ENCODE data around the gene DCC. TPM values are rescaled to one million over a fixed set of nuclear protein-coding genes. Genes with fewer than 3 reads are reported as not detected.

Gene DCC
- total RNA-seq, 2 experiments from 2014 or later, result not detected

DNA sequence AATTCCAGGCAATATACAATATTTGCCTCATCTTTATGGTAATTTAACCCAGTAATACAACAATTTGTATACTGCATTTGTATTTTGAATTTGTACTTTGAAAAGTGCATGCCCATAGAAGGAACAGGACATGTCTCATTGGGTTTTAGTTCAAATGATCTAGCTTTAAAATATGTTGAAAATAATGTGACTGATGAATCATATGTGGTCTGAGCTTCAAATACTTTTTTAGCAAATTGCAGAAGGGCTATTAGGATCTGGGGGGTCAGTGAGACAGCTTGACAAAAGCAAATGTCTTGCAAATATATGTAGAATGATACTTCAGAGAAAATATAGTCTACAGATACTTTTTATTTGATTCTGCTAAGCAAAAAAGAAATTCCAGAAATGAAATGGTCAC is 248.9 kb downstream of the DCC start:
- H3K36me3 Mint-ChIP-seq (ENCODE audit: low read depth), result no peaks in the 10 kb centered on the region
- no peak overlapping the region for H3K4me3 ChIP-seq (ENCODE audit: low read length)
- H3K36me3 ChIP-seq (ENCODE audit: insufficient read depth, low read length), result no peaks in the 10 kb centered on the region
- H3K27ac Mint-ChIP-seq, result no peak overlapping the region
- peaks cover 0 to 3% of the 10 kb centered on the region in 2 experiments for H3K9me3 ChIP-seq (ENCODE audit: control insufficient read depth in 1 of 2, insufficient read depth in 1 of 2, low read length in 2 of 2)
- H3K4me1 ChIP-seq (ENCODE audit: insufficient read depth, low read length), result no peaks in the 10 kb centered on the region
- ATAC-seq (ENCODE audit: poor library complexity), result no peak
- no peaks in the 10 kb centered on the region for H3K27me3 ChIP-seq (ENCODE audit: control insufficient read depth in 1 of 2, insufficient read depth in 2 of 2, low read length in 2 of 2)
- peaks cover 5% of the 10 kb centered on the region for H3K9me3 Mint-ChIP-seq
- POLR2A ChIA-PET, result no interaction called here
- H3K4me1 Mint-ChIP-seq (ENCODE audit: low read depth), result no peaks in the 10 kb centered on the region
- intact Hi-C loops (cut with DNase I, micrococcal nuclease), result no loop called here
- H3K27ac ChIP-seq (ENCODE audit: low read depth in 1 of 2, low read length in 2 of 2), result no peak overlapping the region
- no peak for DNase-seq
- TF ChIP-seq CTCF (IDR thresholded peaks at IDR 0.05), result no peak
- H3K27me3 Mint-ChIP-seq, result no peaks in the 10 kb centered on the region
- no peak overlapping the region for H3K4me3 Mint-ChIP-seq
- CTCF ChIA-PET, result no interaction called here

DNA sequence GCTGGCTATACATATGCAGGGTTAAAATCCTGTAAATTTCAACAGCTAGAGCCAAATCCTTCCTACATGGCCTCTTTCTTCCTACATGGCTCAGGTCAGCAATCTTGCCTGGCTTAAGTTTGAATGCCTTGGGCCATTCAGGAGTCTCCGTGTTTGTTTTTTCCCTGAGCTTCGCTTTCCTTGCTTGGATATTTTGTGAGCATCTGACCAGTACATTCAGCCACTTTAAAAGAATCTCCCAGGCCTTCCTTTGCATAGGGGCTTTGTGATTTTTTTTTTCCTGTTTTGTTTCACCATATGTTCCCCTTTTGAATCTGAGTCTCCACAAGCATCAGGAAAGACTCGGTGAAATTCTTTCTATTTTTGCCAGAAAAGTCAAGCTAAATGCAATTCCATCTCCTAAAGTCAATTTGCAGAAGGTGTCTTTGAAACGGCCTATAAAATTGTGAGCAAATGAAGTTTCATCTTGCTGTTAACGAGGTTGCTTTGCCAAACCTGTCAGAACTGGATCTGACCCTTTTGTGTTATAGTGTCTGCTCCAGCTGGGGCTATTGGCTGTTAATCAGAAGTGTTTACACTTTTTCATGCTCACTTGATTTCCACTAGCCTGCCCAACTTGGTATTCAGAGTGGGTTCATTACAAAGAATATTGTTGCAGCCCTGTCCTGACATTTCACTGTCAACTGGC is 256.9 kb downstream of the DCC start:
- Histone ChIP-seq H3K27ac (ENCODE audit: low read depth in 1 of 2, low read length in 2 of 2) (no peak overlapping the region), H3K4me3 (ENCODE audit: low read length) (no peak overlapping the region), H3K4me1 (ENCODE audit: insufficient read depth, low read length) (no peaks in the 10 kb centered on the region), H3K36me3 (ENCODE audit: insufficient read depth, low read length) (no peaks in the 10 kb centered on the region), H3K27me3 (ENCODE audit: control insufficient read depth in 1 of 2, insufficient read depth in 2 of 2, low read length in 2 of 2) (no peaks in the 10 kb centered on the region), H3K9me3 (ENCODE audit: control insufficient read depth in 1 of 2, insufficient read depth in 1 of 2, low read length in 2 of 2) (no peaks in the 10 kb centered on the region)
- peaks cover 7% of the 10 kb centered on the region for H3K9me3 Mint-ChIP-seq
- intact Hi-C loops (cut with DNase I, micrococcal nuclease), result no loop called here
- no peaks in the 10 kb centered on the region for H3K27me3 Mint-ChIP-seq
- H3K27ac Mint-ChIP-seq, result no peak overlapping the region
- H3K4me3 Mint-ChIP-seq, result no peak overlapping the region
- H3K4me1 Mint-ChIP-seq (ENCODE audit: low read depth), result no peaks in the 10 kb centered on the region
- POLR2A ChIA-PET, result interaction anchor here (0.5 kb wide), 1 partner anchor 466 kb away, joined by 3 read pairs; no protein-coding TSS in a partner anchor
- TF ChIP-seq CTCF (IDR thresholded peaks at IDR 0.05), result no peak
- CTCF ChIA-PET, result no interaction called here
- no peaks in the 10 kb centered on the region for H3K36me3 Mint-ChIP-seq (ENCODE audit: low read depth)
- DNase-seq, result no peak
- ATAC-seq (ENCODE audit: poor library complexity), result no peak

DNA sequence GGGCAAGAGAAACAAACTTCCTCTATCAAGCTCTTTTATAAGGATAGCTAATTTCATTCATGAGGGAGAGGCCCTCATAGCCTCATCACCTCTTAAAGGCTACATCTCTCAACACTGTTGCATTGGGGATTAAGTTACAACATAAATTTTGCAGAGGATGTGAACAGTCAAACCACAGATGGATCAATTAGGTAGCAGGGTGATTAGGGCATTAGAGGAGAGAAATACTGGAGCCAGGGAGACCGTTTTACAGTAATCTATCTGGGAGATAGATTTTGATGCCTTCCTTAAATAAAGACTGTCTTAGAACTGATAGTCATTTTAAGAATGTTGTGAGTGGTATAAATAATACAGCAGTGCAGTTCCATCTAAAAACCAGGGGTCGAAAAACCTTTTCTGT is 258.9 kb downstream of the DCC start:
- POLR2A ChIA-PET, result no interaction called here
- H3K4me3 ChIP-seq (ENCODE audit: low read length), result no peak overlapping the region
- H3K9me3 ChIP-seq (ENCODE audit: control insufficient read depth in 1 of 2, insufficient read depth in 1 of 2, low read length in 2 of 2), result no peaks in the 10 kb centered on the region
- no peaks in the 10 kb centered on the region for H3K36me3 ChIP-seq (ENCODE audit: insufficient read depth, low read length)
- no peak for ATAC-seq (ENCODE audit: poor library complexity)
- H3K4me1 ChIP-seq (ENCODE audit: insufficient read depth, low read length), result no peaks in the 10 kb centered on the region
- intact Hi-C loops (cut with DNase I, micrococcal nuclease), result no loop called here
- Mint-ChIP-seq H3K9me3 (peaks cover 7% of the 10 kb centered on the region), H3K27ac (no peak overlapping the region), H3K4me1 (ENCODE audit: low read depth) (no peaks in the 10 kb centered on the region), H3K27me3 (no peaks in the 10 kb centered on the region), H3K36me3 (ENCODE audit: low read depth) (no peaks in the 10 kb centered on the region), H3K4me3 (no peak overlapping the region)
- CTCF ChIA-PET, result no interaction called here
- no peak for TF ChIP-seq CTCF (IDR thresholded peaks at IDR 0.05)
- H3K27me3 ChIP-seq (ENCODE audit: control insufficient read depth in 1 of 2, insufficient read depth in 2 of 2, low read length in 2 of 2), result no peaks in the 10 kb centered on the region
- DNase-seq, result no peak
- no peak overlapping the region for H3K27ac ChIP-seq (ENCODE audit: low read depth in 1 of 2, low read length in 2 of 2)
